OCI-LY3 (cell line): ENCODE results near the gene SLFN5.
A peak's percentile ranks its signal among the peaks of the same experiment; 100 is the strongest.

ENCODE experiments used
- H2AFZ ChIP-seq: fragments of 200-600, 300-600 bp; shearing (Covaris generic); 2 replicates; pipeline ENCODE4 v1.6.0; 2014; ENCODE audit warnings: antibody characterized with exemption, low read depth, low read length
- H3K27ac ChIP-seq: fragments of 200-600, 300-600 bp; sonication (generic); 2 replicates; pipeline ENCODE4 v1.5.1; 2014; ENCODE audit warnings: mild to moderate bottlenecking, low read length, moderate library complexity, mixed read lengths
- H3K27me3 ChIP-seq: fragments of 200-600, 300-600 bp; sonication (generic); 2 replicates; pipeline ENCODE4 v1.6.1; 2014; ENCODE audit warnings: low read depth, low read length, mixed read lengths
- H3K36me3 ChIP-seq: fragments of 200-600, 300-600 bp; sonication (generic); replicated peaks from 2 replicates; pipeline ENCODE3; 2014; ENCODE audit warnings: low read depth, low read length, mixed read lengths
- H3K4me1 ChIP-seq: fragments of 300-600, 200-600 bp; sonication (generic); 2 replicates; pipeline ENCODE4 v1.6.1; 2014; ENCODE audit warnings: low read length, mixed read lengths
- H3K4me2 ChIP-seq: fragments of 200-600, 300-600 bp; sonication (generic); 2 replicates; pipeline ENCODE4 v1.6.1; 2014; ENCODE audit warnings: low read length, mixed read lengths
- H3K4me3 ChIP-seq: fragments of 300-600, 200-600 bp; sonication (generic); 2 replicates; pipeline ENCODE4 v1.5.1; 2014; ENCODE audit warnings: antibody characterized with exemption, mild to moderate bottlenecking, low read length, moderate library complexity
- H3K79me2 ChIP-seq: fragments of 300-600, 200-600 bp; shearing (Covaris generic); 2 replicates; pipeline ENCODE4 v1.6.1; 2014; ENCODE audit warnings: mild to moderate bottlenecking, low read length, mixed read lengths
- H3K9ac ChIP-seq: fragments of 300-600, 200-600 bp; shearing (Covaris generic); 2 replicates; pipeline ENCODE4 v1.6.0; 2014; ENCODE audit warnings: mild to moderate bottlenecking, low read length, moderate library complexity
- H3K9me3 ChIP-seq: fragments of 200-600, 300-600 bp; shearing (Covaris generic); 2 replicates; pipeline ENCODE4 v1.6.1; 2014; ENCODE audit warnings: low read length, mixed read lengths; ENCODE audit not compliant: insufficient read depth
- H4K20me1 ChIP-seq: fragments of 200-600, 300-600 bp; sonication (generic); 2 replicates; pipeline ENCODE4 v1.6.1; 2016; ENCODE audit warnings: low read length, mixed read lengths; ENCODE audit not compliant: insufficient read depth
- CTCF ChIP-seq: fragments of 200-600, 300-600 bp; sonication (generic); IDR thresholded peaks from 2 replicates; pipeline ENCODE4 v1.5.1; 2014; ENCODE audit warnings: antibody characterized with exemption, low read length, low read depth
- EZH2phosphoT487 ChIP-seq: fragments of 200-600 bp; shearing (Covaris generic); IDR thresholded peaks from 2 replicates; pipeline ENCODE4 v1.6.1; 2018; ENCODE audit warnings: antibody characterized with exemption, mixed run types, low read depth

The SLFN5 gene

GRCh38 chr17:35245196-35245486, 2.3 kb downstream of the SLFN5 start:
- no peaks in the 10 kb centered on the region for H4K20me1 ChIP-seq
- peaks cover 21% of the 10 kb centered on the region for H3K4me1 ChIP-seq
- H3K4me2 ChIP-seq = peak overlapping the region; percentile 83
- no peaks in the 10 kb centered on the region for H3K9me3 ChIP-seq
- no peak overlapping the region for H2AFZ ChIP-seq
- TF ChIP-seq CTCF (no peak), EZH2phosphoT487 (no peak)
- H3K36me3 ChIP-seq = peaks cover 16% of the 10 kb centered on the region
- H3K4me3 ChIP-seq = peak overlapping the region; percentile 89
- H3K79me2 ChIP-seq = peaks cover 25% of the 10 kb centered on the region
- H3K27me3 ChIP-seq = no peaks in the 10 kb centered on the region
- H3K27ac ChIP-seq = peak overlapping the region; percentile 72
- peak overlapping the region; percentile 84; the same call in 1 of the 2 replicates for H3K9ac ChIP-seq

- Histone ChIP-seq H3K9ac (peak overlapping the region; percentile 16; the same call in 1 of the 2 replicates), H3K4me1 (peaks cover 36% of the 10 kb centered on the region), H3K36me3 (peaks cover 17% of the 10 kb centered on the region), H3K79me2 (no peaks in the 10 kb centered on the region), H3K4me2 (peak overlapping the region; percentile 47), H3K27me3 (no peaks in the 10 kb centered on the region), H3K27ac (peak overlapping the region; percentile 80), H4K20me1 (no peaks in the 10 kb centered on the region), H3K9me3 (no peaks in the 10 kb centered on the region), H3K4me3 (peak overlapping the region; percentile 16; the same call in 1 of the 2 replicates), H2AFZ (no peak overlapping the region)
- TF ChIP-seq EZH2phosphoT487 = no peak
- TF ChIP-seq CTCF = no peak
Observed at GRCh38 chr17:35252651-35253050, 9.8 kb downstream of the SLFN5 start.

GRCh38 chr17:35254107-35254773, 11.4 kb downstream of the SLFN5 start:
- Histone ChIP-seq H3K9me3 (no peaks in the 10 kb centered on the region), H3K4me2 (no peak overlapping the region), H3K4me1 (peaks cover 36% of the 10 kb centered on the region), H3K9ac (no peak overlapping the region), H3K79me2 (no peaks in the 10 kb centered on the region), H3K36me3 (peaks cover 17% of the 10 kb centered on the region), H4K20me1 (no peaks in the 10 kb centered on the region), H3K27ac (no peak overlapping the region), H2AFZ (no peak overlapping the region), H3K4me3 (no peak overlapping the region), H3K27me3 (no peaks in the 10 kb centered on the region)
- TF ChIP-seq EZH2phosphoT487 (no peak), CTCF (no peak)

- H3K27ac ChIP-seq = no peak overlapping the region
- H3K27me3 ChIP-seq = no peaks in the 10 kb centered on the region
- peaks cover 36% of the 10 kb centered on the region for H3K4me1 ChIP-seq
- no peak overlapping the region for H2AFZ ChIP-seq
- no peaks in the 10 kb centered on the region for H3K79me2 ChIP-seq
- H3K9ac ChIP-seq = no peak overlapping the region
- H3K4me2 ChIP-seq = no peak overlapping the region
- H3K36me3 ChIP-seq = peaks cover 17% of the 10 kb centered on the region
- H4K20me1 ChIP-seq = no peaks in the 10 kb centered on the region
- H3K4me3 ChIP-seq = no peak overlapping the region
- no peaks in the 10 kb centered on the region for H3K9me3 ChIP-seq
- TF ChIP-seq EZH2phosphoT487 (no peak), CTCF (no peak)
Observed at GRCh38 chr17:35255316-35255715, 12.4 kb downstream of the SLFN5 start.
